ENCODE data around the gene SMIM36. TPM values are rescaled to one million over a fixed set of nuclear protein-coding genes. Genes with fewer than 3 reads are reported as not detected.

Gene SMIM36
- total and polyA plus RNA-seq, 10 of the 15 experiments (the other 5 are each of a cell fraction or from before 2014, with no cell fraction given): not detected

- H3K27ac ChIP-seq (ENCODE audit: control insufficient read depth, insufficient read depth): peak overlapping the region; percentile 29
- ATAC-seq: no peak
- intact Hi-C loops (cut with micrococcal nuclease; ENCODE audit: unreplicated experiment): no loop called here
- H3K4me3 ChIP-seq: no peak overlapping the region
- RAD21 ChIA-PET (ENCODE audit: unreplicated experiment): interaction anchor here (0.6 to 6.4 kb wide), 4 partner anchors 10 to 81 kb away, joined by 3 to 99 read pairs (median 7); partner anchors contain the start of gene MMD
- H3K27me3 ChIP-seq (replicated peaks in 1 of 2; ENCODE audit: control insufficient read depth in 2 of 2, insufficient read depth in 2 of 2, low read length in 1 of 2): no peaks in the 10 kb centered on the region
- H3K9ac ChIP-seq (ENCODE audit: control insufficient read depth, insufficient read depth, low read length): no peak overlapping the region
- no peak for DNase-seq (ENCODE audit: low read depth, low spot score)
- in situ Hi-C loops (cut with MboI): no loop called here
- SMC1A ChIA-PET (ENCODE audit: uncharacterized antibody, unreplicated experiment): interaction anchor here (0.7 to 17.7 kb wide), 10 partner anchors 8 to 82 kb away, joined by 3 to 359 read pairs (median 4); partner anchors contain the start of gene MMD
- H2AFZ ChIP-seq (ENCODE audit: control insufficient read depth, low read depth, low read length): peak overlapping the region; percentile 3; the same call in 1 of the 2 replicates
- FAIRE-seq: no peak
- no peaks in the 10 kb centered on the region for H3K36me3 ChIP-seq (ENCODE audit: control insufficient read depth in 2 of 2, insufficient read depth in 2 of 2, low read length in 1 of 2)
- no peak overlapping the region for H3K4me2 ChIP-seq (ENCODE audit: control insufficient read depth, insufficient read depth)
- WGBS (ENCODE audit: insufficient coverage, insufficient replicate concordance, low lambda C conversion rate, missing lambda C conversion rate): 83% methylated on average over 4 of the region's 4 CpGs
- no peaks in the 10 kb centered on the region for H3K79me2 ChIP-seq (ENCODE audit: control insufficient read depth, insufficient read depth, low read length)
- POLR2A ChIA-PET: interaction anchor here (1.2 to 6.6 kb wide), 4 partner anchors 12 to 80 kb away, joined by 3 to 106 read pairs (median 6); partner anchors contain the start of gene MMD
- peaks cover 33% of the 10 kb centered on the region for H3K4me1 ChIP-seq (ENCODE audit: control insufficient read depth, insufficient read depth, low read length)
- no peaks in the 10 kb centered on the region for H4K20me1 ChIP-seq (ENCODE audit: control insufficient read depth, insufficient read depth)
- no TSS peak for BruUV-seq (replicated peaks)
- CTCF ChIA-PET: interaction anchor here (0.7 to 1.4 kb wide), 7 partner anchors 13 to 440 kb away, joined by 3 to 5 read pairs (median 3); partner anchors contain the start of gene SMIM36
- H3K9me3 ChIP-seq (replicated peaks; ENCODE audit: control insufficient read depth, insufficient read depth, low read length): no peaks in the 10 kb centered on the region
- TF ChIP-seq BRCA1 (IDR thresholded peaks at IDR 0.05; ENCODE audit: low read depth, low read length) (no peak), STAT1 (conservative IDR thresholded peaks at IDR 0.05) (no peak), BMI1 (IDR thresholded peaks at IDR 0.05; ENCODE audit: borderline replicate concordance) (no peak), ZBTB4 (CRISPR knock-in tag; IDR thresholded peaks at IDR 0.05) (peak; percentile 93), ZBTB11 (CRISPR knock-in tag; IDR thresholded peaks at IDR 0.05) (peak; percentile 41; the same call in 1 of the 2 replicates), YY1 (IDR thresholded peaks at IDR 0.05; ENCODE audit: low read depth, low read length) (peak; percentile 37; the same call in 1 of the 2 replicates), RUNX3 (IDR thresholded peaks at IDR 0.05; ENCODE audit: low read length) (peak; percentile 56; the same call in 1 of the 2 replicates), MEF2B (IDR thresholded peaks at IDR 0.05; ENCODE audit: partially characterized antibody, poor library complexity, severe bottlenecking) (peak; percentile 18), ELK1 (IDR thresholded peaks at IDR 0.05; ENCODE audit: low read depth, low read length) (no peak), KLF5 (IDR thresholded peaks at IDR 0.05; ENCODE audit: partially characterized antibody) (no peak), POLR2AphosphoS2 (IDR thresholded peaks at IDR 0.05; ENCODE audit: low read depth, low read length) (no peak)
These were observed 78.8 kb downstream of the SMIM36 start for GRCh38 chr17:55432358-55433028.
